Immature natural killer cell (primary cell): ENCODE results near the gene TXNRD1. TPM values are rescaled to one million over a fixed set of nuclear protein-coding genes. Genes with fewer than 3 reads are reported as not detected.

ENCODE experiments used
- DNase-seq, 3 donors: peaks; one replicate each; pipeline ENCODE4 v3.0.0; 2022; ENCODE audit warnings: mixed read lengths in 1 of 3
- H3K27ac Mint-ChIP-seq, 6 donors: one replicate each; pipeline ENCODE4 v1.8.0; 2020; ENCODE audit warnings: mixed read lengths in 6 of 6, mild to moderate bottlenecking in 5 of 6, inconsistent platforms in 4 of 6, moderate library complexity in 3 of 6
- H3K27me3 Mint-ChIP-seq, 3 donors: one replicate each; pipeline ENCODE4 v1.8.0; 2020 to 2021; ENCODE audit warnings: low read depth in 3 of 3, mild to moderate bottlenecking in 3 of 3, mixed read lengths in 3 of 3, moderate library complexity in 3 of 3, inconsistent platforms in 1 of 3
- H3K36me3 Mint-ChIP-seq, 3 donors: one replicate each; pipeline ENCODE4 v1.8.0; 2020; ENCODE audit warnings: mixed read lengths in 3 of 3, inconsistent platforms in 2 of 3, mild to moderate bottlenecking in 2 of 3
- H3K4me1 Mint-ChIP-seq, 2 donors: one replicate each; pipeline ENCODE4 v1.8.0; 2020; ENCODE audit warnings: inconsistent platforms in 2 of 2, mild to moderate bottlenecking in 2 of 2, mixed read lengths in 2 of 2, moderate library complexity in 1 of 2
- H3K4me3 Mint-ChIP-seq, 5 donors: one replicate each; pipeline ENCODE4 v1.8.0; 2020; ENCODE audit warnings: mild to moderate bottlenecking in 5 of 5, mixed read lengths in 5 of 5, inconsistent platforms in 3 of 5, moderate library complexity in 3 of 5
- H3K9me3 Mint-ChIP-seq, 6 donors: one replicate each; pipeline ENCODE4 v1.8.0; 2020; ENCODE audit warnings: mild to moderate bottlenecking in 6 of 6, mixed read lengths in 6 of 6, inconsistent platforms in 4 of 6, moderate library complexity in 3 of 6
- polyA plus RNA-seq, 3 donors: library from polyadenylated mRNA; unstranded; fragments of 300-500 nt; fragmentation: Illumina TruSeq; gene quantifications; one replicate each; pipeline ENCODE4 v1.2.3, GENCODE V29; 2021

TXNRD1 gene
- polyA plus RNA-seq, 3 donors from 2014 or later: 30.4 to 53.7 (median 51.0) TPM

- H3K27ac Mint-ChIP-seq: no peak overlapping the region
- no peak for DNase-seq
- H3K27me3 Mint-ChIP-seq: peaks cover 0 to 2% (median 0%) of the 10 kb centered on the region in 3 donors
- no peak overlapping the region for H3K4me3 Mint-ChIP-seq
- H3K36me3 Mint-ChIP-seq: no peaks in the 10 kb centered on the region
- H3K4me1 Mint-ChIP-seq: no peaks in the 10 kb centered on the region
- no peaks in the 10 kb centered on the region for H3K9me3 Mint-ChIP-seq
Measured at GRCh38 chr12:104182144-104182543, 33.4 kb upstream of the TXNRD1 start.

- Mint-ChIP-seq H3K36me3 (no peaks in the 10 kb centered on the region), H3K27me3 (peaks cover 0 to 2% (median under 1%) of the 10 kb centered on the region in 3 donors), H3K4me1 (no peaks in the 10 kb centered on the region), H3K4me3 (no peak overlapping the region), H3K9me3 (no peaks in the 10 kb centered on the region), H3K27ac (no peak overlapping the region)
- no peak for DNase-seq
Measured at GRCh38 chr12:104182621-104183378, 32.8 kb upstream of the TXNRD1 start.

GRCh38 chr12:104183443-104183842, 32.1 kb upstream of the TXNRD1 start:
- no peak overlapping the region for H3K4me3 Mint-ChIP-seq

GRCh38 chr12:104187446-104188155, 28.0 kb upstream of the TXNRD1 start:
- Mint-ChIP-seq H3K27ac (no peak overlapping the region), H3K9me3 (no peaks in the 10 kb centered on the region), H3K4me1 (no peaks in the 10 kb centered on the region), H3K4me3 (no peak overlapping the region), H3K27me3 (peaks cover 0 to 2% (median 0%) of the 10 kb centered on the region in 3 donors), H3K36me3 (no peaks in the 10 kb centered on the region)
- DNase-seq: no peak

More at GRCh38 chr12:104183443-104183842, 32.1 kb upstream of the TXNRD1 start:
- DNase-seq: no peak
- Mint-ChIP-seq H3K4me1 (no peaks in the 10 kb centered on the region), H3K27me3 (peaks cover 0 to 2% (median 0%) of the 10 kb centered on the region in 3 donors), H3K27ac (no peak overlapping the region), H3K36me3 (no peaks in the 10 kb centered on the region), H3K9me3 (no peaks in the 10 kb centered on the region)

- H3K9me3 Mint-ChIP-seq: no peaks in the 10 kb centered on the region
- no peak overlapping the region for H3K4me3 Mint-ChIP-seq
Measured at GRCh38 chr12:104188534-104188933, 27.0 kb upstream of the TXNRD1 start.

GRCh38 chr12:104189915-104190555, 25.5 kb upstream of the TXNRD1 start:
- no peak overlapping the region for H3K4me3 Mint-ChIP-seq
- no peaks in the 10 kb centered on the region for H3K9me3 Mint-ChIP-seq
- DNase-seq: no peak
- no peak overlapping the region for H3K27ac Mint-ChIP-seq
- H3K4me1 Mint-ChIP-seq: no peaks in the 10 kb centered on the region
- no peaks in the 10 kb centered on the region for H3K36me3 Mint-ChIP-seq
- peaks cover 0 to 5% (median 2%) of the 10 kb centered on the region in 3 donors for H3K27me3 Mint-ChIP-seq

More at GRCh38 chr12:104188534-104188933, 27.0 kb upstream of the TXNRD1 start:
- DNase-seq: no peak
- H3K4me1 Mint-ChIP-seq: no peaks in the 10 kb centered on the region
- no peaks in the 10 kb centered on the region for H3K36me3 Mint-ChIP-seq
- H3K27ac Mint-ChIP-seq: no peak overlapping the region
- H3K27me3 Mint-ChIP-seq: peaks cover 0 to 2% (median 0%) of the 10 kb centered on the region in 3 donors

- H3K4me3 Mint-ChIP-seq: no peak overlapping the region
- H3K9me3 Mint-ChIP-seq: no peaks in the 10 kb centered on the region
- no peaks in the 10 kb centered on the region for H3K36me3 Mint-ChIP-seq
- no peak for DNase-seq
- H3K27ac Mint-ChIP-seq: no peak overlapping the region
- H3K27me3 Mint-ChIP-seq: peaks cover 0 to 6% (median 2%) of the 10 kb centered on the region in 3 donors
- no peaks in the 10 kb centered on the region for H3K4me1 Mint-ChIP-seq
Measured at GRCh38 chr12:104190641-104191176, 24.9 kb upstream of the TXNRD1 start.

GRCh38 chr12:104197264-104197663, 18.3 kb upstream of the TXNRD1 start:
- Mint-ChIP-seq H3K4me1 (no peaks in the 10 kb centered on the region), H3K4me3 (no peak overlapping the region), H3K27ac (no peak overlapping the region), H3K27me3 (peaks cover 3 to 18% (median 18%) of the 10 kb centered on the region in 3 donors), H3K36me3 (peaks cover 0 to 3% (median 0%) of the 10 kb centered on the region in 3 donors), H3K9me3 (peaks cover 0 to 10% (median 6%) of the 10 kb centered on the region in 6 donors)
- DNase-seq: no peak

GRCh38 chr12:104199964-104200363, 15.6 kb upstream of the TXNRD1 start:
- DNase-seq: no peak
- H3K27me3 Mint-ChIP-seq: peaks cover 3 to 18% (median 13%) of the 10 kb centered on the region in 3 donors
- no peak overlapping the region for H3K27ac Mint-ChIP-seq
- peaks cover 0 to 10% (median 6%) of the 10 kb centered on the region in 6 donors for H3K9me3 Mint-ChIP-seq
- no peaks in the 10 kb centered on the region for H3K4me1 Mint-ChIP-seq
- H3K36me3 Mint-ChIP-seq: peaks cover 0 to 3% (median 0%) of the 10 kb centered on the region in 3 donors
- no peak overlapping the region for H3K4me3 Mint-ChIP-seq

GRCh38 chr12:104201238-104202001, 14.2 kb upstream of the TXNRD1 start:
- Mint-ChIP-seq H3K27me3 (peaks cover 3 to 18% (median 8%) of the 10 kb centered on the region in 3 donors), H3K9me3 (peaks cover 0 to 10% (median 6%) of the 10 kb centered on the region in 6 donors), H3K27ac (no peak overlapping the region), H3K36me3 (peaks cover 0 to 3% (median 0%) of the 10 kb centered on the region in 3 donors), H3K4me3 (no peak overlapping the region), H3K4me1 (no peaks in the 10 kb centered on the region)
- DNase-seq: peak; percentile 55 to 61 (median 58)

GRCh38 chr12:104204690-104205480, 10.7 kb upstream of the TXNRD1 start:
- Mint-ChIP-seq H3K27ac (no peak overlapping the region), H3K27me3 (peaks cover 3 to 6% (median 6%) of the 10 kb centered on the region in 3 donors), H3K9me3 (peaks cover 0 to 9% (median 5%) of the 10 kb centered on the region in 6 donors), H3K4me3 (no peak overlapping the region), H3K36me3 (peaks cover 0 to 3% (median 0%) of the 10 kb centered on the region in 3 donors), H3K4me1 (no peaks in the 10 kb centered on the region)
- no peak for DNase-seq

GRCh38 chr12:104207416-104208205, 8.0 kb upstream of the TXNRD1 start:
- DNase-seq: no peak
- Mint-ChIP-seq H3K9me3 (no peaks in the 10 kb centered on the region), H3K27ac (no peak overlapping the region), H3K4me1 (no peaks in the 10 kb centered on the region), H3K36me3 (no peaks in the 10 kb centered on the region), H3K27me3 (peaks cover 0 to 7% (median 2%) of the 10 kb centered on the region in 3 donors), H3K4me3 (no peak overlapping the region)
